CD14-positive monocyte (primary cell): ENCODE data around the gene HAND2. TPM values are rescaled to one million over a fixed set of nuclear protein-coding genes. Genes with fewer than 3 reads are reported as not detected.

Experiments used
- DNase-seq, 3 donors: peaks; one replicate each; pipeline ENCODE4 v3.0.0-alpha.2; 2011 to 2022
- H2AFZ ChIP-seq: 2 replicates; pipeline ENCODE4 v1.6.0; 2012; ENCODE audit warnings: mild to moderate bottlenecking, low read depth, low read length, inconsistent platforms; ENCODE audit not compliant: insufficient read depth, poor library complexity, severe bottlenecking
- H3K27ac ChIP-seq, 2 donors: 1 replicate in 1 of 2; 2 replicates in 1 of 2; pipeline ENCODE4 v1.5.1; 2012 to 2013; ENCODE audit warnings: low read length in 2 of 2, control low read depth in 1 of 2, inconsistent platforms in 1 of 2, low read depth in 1 of 2, mild to moderate bottlenecking in 1 of 2
- H3K27me3 ChIP-seq, 2 donors: one replicate each; pipeline versions ENCODE4 v1.6.0 to v1.6.1; 2011 to 2013; ENCODE audit warnings: low read length in 2 of 2; ENCODE audit not compliant: control insufficient read depth in 2 of 2, insufficient read depth in 2 of 2
- H3K36me3 ChIP-seq, 2 donors: replicated peaks in 1 of 2; 1 replicate in 1 of 2; 2 replicates in 1 of 2; pipeline versions ENCODE4 v1.5.1 to v1.6.1; 2012 to 2013; ENCODE audit warnings: low read length in 2 of 2, control low read depth in 1 of 2, inconsistent platforms in 1 of 2, mild to moderate bottlenecking in 1 of 2; ENCODE audit not compliant: insufficient read depth in 2 of 2, control insufficient read depth in 1 of 2
- H3K4me1 ChIP-seq, 2 donors: 1 replicate in 1 of 2; 2 replicates in 1 of 2; pipeline versions ENCODE4 v1.5.1 to v1.6.1; 2012 to 2013; ENCODE audit warnings: low read length in 2 of 2, control low read depth in 1 of 2, inconsistent platforms in 1 of 2, mild to moderate bottlenecking in 1 of 2, moderate library complexity in 1 of 2; ENCODE audit not compliant: insufficient read depth in 2 of 2, control insufficient read depth in 1 of 2
- H3K4me2 ChIP-seq: replicated peaks from 2 replicates; pipeline ENCODE3; 2012; ENCODE audit warnings: low read length, moderate library complexity, mild to moderate bottlenecking; ENCODE audit not compliant: poor library complexity, severe bottlenecking; ENCODE audit errors: extremely low read depth
- H3K4me3 ChIP-seq, 3 experiments: fragments of 200-600 bp in 1 of 3; sonication (generic) in 1 of 3; replicated peaks in 1 of 3; 1 replicate in 2 of 3; 2 replicates in 1 of 3; pipeline ENCODE4 v1.5.1; 2011 to 2013; ENCODE audit warnings: low read length in 3 of 3, mild to moderate bottlenecking in 3 of 3, control low read depth in 2 of 3, low read depth in 2 of 3, inconsistent platforms in 1 of 3, moderate library complexity in 1 of 3
- H3K79me2 ChIP-seq: 2 replicates; pipeline ENCODE4 v1.6.0; 2012; ENCODE audit warnings: mild to moderate bottlenecking, control low read depth, inconsistent platforms, low read length, moderate library complexity; ENCODE audit not compliant: insufficient read depth
- H3K9ac ChIP-seq: 2 replicates; pipeline ENCODE4 v1.6.0; 2017; ENCODE audit warnings: low read length, mild to moderate bottlenecking; ENCODE audit not compliant: insufficient read depth, poor library complexity, severe bottlenecking
- H3K9me3 ChIP-seq, 2 donors: replicated peaks in 1 of 2; 1 replicate in 1 of 2; 2 replicates in 1 of 2; pipeline versions ENCODE4 v1.5.1 to v1.6.1; 2012 to 2013; ENCODE audit warnings: low read length in 2 of 2, control low read depth in 1 of 2; ENCODE audit not compliant: control insufficient read depth in 1 of 2, insufficient read depth in 1 of 2
- H4K20me1 ChIP-seq: 2 replicates; pipeline ENCODE4 v1.6.0; 2012; ENCODE audit warnings: mild to moderate bottlenecking, low read length, control low read depth, moderate library complexity; ENCODE audit not compliant: insufficient read depth
- H3K27ac Mint-ChIP-seq, 7 donors: one replicate each; pipeline ENCODE4 v1.8.0; 2020; ENCODE audit warnings: mild to moderate bottlenecking in 7 of 7, mixed read lengths in 7 of 7, moderate library complexity in 6 of 7, inconsistent platforms in 2 of 7
- H3K27me3 Mint-ChIP-seq, 3 donors: one replicate each; pipeline ENCODE4 v1.8.0; 2021 to 2022; ENCODE audit warnings: low read depth in 3 of 3, mild to moderate bottlenecking in 3 of 3, mixed read lengths in 3 of 3, moderate library complexity in 3 of 3, inconsistent platforms in 1 of 3
- H3K36me3 Mint-ChIP-seq, 2 donors: one replicate each; pipeline ENCODE4 v1.8.0; 2020; ENCODE audit warnings: mixed read lengths in 2 of 2, inconsistent platforms in 1 of 2, mild to moderate bottlenecking in 1 of 2
- H3K4me1 Mint-ChIP-seq: one replicate; pipeline ENCODE4 v1.8.0; 2020; ENCODE audit warnings: mild to moderate bottlenecking, mixed read lengths
- H3K4me3 Mint-ChIP-seq, 2 donors: one replicate each; pipeline ENCODE4 v1.8.0; 2020; ENCODE audit warnings: mild to moderate bottlenecking in 2 of 2, mixed read lengths in 2 of 2, moderate library complexity in 1 of 2
- H3K9me3 Mint-ChIP-seq, 7 donors: one replicate each; pipeline ENCODE4 v1.8.0; 2020 to 2022; ENCODE audit warnings: mixed read lengths in 7 of 7, mild to moderate bottlenecking in 6 of 7, moderate library complexity in 6 of 7, inconsistent platforms in 2 of 7
- WGBS: methylation state at CpG from one replicate; pipeline ENCODE4 v1.1.5; 2013; ENCODE audit warnings: missing lambda C conversion rate; ENCODE audit not compliant: insufficient coverage; 5-methylcytosine and 5-hydroxymethylcytosine counted together
- intact Hi-C, 2 donors: fragments of 100-400 bp; cut with micrococcal nuclease; formaldehyde crosslinking; loops; one replicate each; pipeline versions ENCODE4 v1.15.0 to v1.15.1; 2023
- polyA plus RNA-seq, 3 donors: library from polyadenylated mRNA; depleted of rRNA in 1 of 3; unstranded in 2 of 3; stranded (reverse) in 1 of 3; fragments of 300-500 nt in 2 of 3; fragments of >200 nt in 1 of 3; fragmentation: Illumina TruSeq in 2 of 3; gene quantifications; 1 replicate in 2 of 3; 2 replicates in 1 of 3; pipeline ENCODE4 v1.2.3, GENCODE V29; 2012 to 2021
- TF ChIP-seq, protein P1 (sequence below): fragments of 200-600 bp; IDR thresholded peaks from one replicate; pipeline ENCODE4 v1.8.0; 2022; ENCODE audit warnings: antibody characterized with exemption, mild to moderate bottlenecking

Gene HAND2
- polyA plus RNA-seq, 3 donors: not detected

DNA sequence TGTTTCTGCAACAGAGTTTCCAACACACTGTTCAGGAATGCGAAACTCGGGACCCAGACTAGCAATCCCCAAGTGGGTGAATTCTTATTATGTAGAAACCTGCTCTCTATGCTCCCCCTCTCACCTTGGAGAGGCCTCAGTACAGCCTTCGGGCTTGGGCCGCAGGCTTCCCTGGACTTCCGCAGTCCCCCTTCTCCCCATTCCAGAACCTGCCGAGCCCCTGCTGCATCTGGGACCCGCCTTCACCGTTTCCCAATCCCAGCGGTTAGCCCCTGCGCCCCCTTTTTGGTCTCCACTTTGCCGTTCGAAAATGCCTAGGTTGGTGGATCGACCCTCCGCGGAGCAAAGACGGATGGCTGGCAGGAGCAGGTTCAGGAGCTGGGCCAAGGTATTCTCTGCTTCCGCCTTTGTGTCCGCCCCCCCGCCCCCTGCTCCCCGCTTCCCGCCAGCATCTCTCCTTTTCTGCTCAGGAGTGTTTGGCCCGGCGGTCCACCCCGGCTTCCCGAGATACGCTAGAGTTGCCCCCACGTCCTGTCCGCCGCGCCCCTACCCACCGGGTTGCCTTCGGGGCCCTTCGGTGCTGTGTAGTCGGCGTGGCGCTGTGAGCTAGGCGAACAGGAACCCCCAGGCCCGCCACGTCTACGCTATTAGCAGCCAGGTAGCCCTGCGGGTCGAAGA lies 11.5 kb downstream of the HAND2 start:
- peaks cover 0 to 77% of the 10 kb centered on the region in 2 donors for H3K9me3 ChIP-seq
- no peak overlapping the region for H3K4me2 ChIP-seq
- H2AFZ ChIP-seq: no peak overlapping the region
- H3K4me3 ChIP-seq: no peak overlapping the region
- H3K9me3 Mint-ChIP-seq: peaks cover 2 to 59% (median 36%) of the 10 kb centered on the region in 7 donors
- intact Hi-C loops: no loop called here
- no peak overlapping the region for H3K9ac ChIP-seq
- H4K20me1 ChIP-seq: no peaks in the 10 kb centered on the region
- peaks cover 28% of the 10 kb centered on the region for H3K4me1 Mint-ChIP-seq
- H3K4me3 Mint-ChIP-seq: peak overlapping the region in 1 of 2 donors; percentile 86
- H3K27ac ChIP-seq: no peak overlapping the region
- DNase-seq: no peak
- peaks cover 98 to 100% of the 10 kb centered on the region in 2 donors for H3K27me3 ChIP-seq
- H3K4me1 ChIP-seq: peaks cover 13% of the 10 kb centered on the region in 2 donors
- peaks cover 99 to 100% (median 99%) of the 10 kb centered on the region in 3 donors for H3K27me3 Mint-ChIP-seq
- WGBS: 6% methylated on average over 30 of the region's 42 CpGs
- H3K27ac Mint-ChIP-seq: no peak overlapping the region
- H3K79me2 ChIP-seq: no peaks in the 10 kb centered on the region
- no peaks in the 10 kb centered on the region for H3K36me3 ChIP-seq
- H3K36me3 Mint-ChIP-seq: peaks cover 13 to 27% of the 10 kb centered on the region in 2 donors
- TF ChIP-seq, protein P1, sequence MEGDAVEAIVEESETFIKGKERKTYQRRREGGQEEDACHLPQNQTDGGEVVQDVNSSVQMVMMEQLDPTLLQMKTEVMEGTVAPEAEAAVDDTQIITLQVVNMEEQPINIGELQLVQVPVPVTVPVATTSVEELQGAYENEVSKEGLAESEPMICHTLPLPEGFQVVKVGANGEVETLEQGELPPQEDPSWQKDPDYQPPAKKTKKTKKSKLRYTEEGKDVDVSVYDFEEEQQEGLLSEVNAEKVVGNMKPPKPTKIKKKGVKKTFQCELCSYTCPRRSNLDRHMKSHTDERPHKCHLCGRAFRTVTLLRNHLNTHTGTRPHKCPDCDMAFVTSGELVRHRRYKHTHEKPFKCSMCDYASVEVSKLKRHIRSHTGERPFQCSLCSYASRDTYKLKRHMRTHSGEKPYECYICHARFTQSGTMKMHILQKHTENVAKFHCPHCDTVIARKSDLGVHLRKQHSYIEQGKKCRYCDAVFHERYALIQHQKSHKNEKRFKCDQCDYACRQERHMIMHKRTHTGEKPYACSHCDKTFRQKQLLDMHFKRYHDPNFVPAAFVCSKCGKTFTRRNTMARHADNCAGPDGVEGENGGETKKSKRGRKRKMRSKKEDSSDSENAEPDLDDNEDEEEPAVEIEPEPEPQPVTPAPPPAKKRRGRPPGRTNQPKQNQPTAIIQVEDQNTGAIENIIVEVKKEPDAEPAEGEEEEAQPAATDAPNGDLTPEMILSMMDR: no peak

- DNase-seq: no peak
These were observed 12.1 kb downstream of the HAND2 start for GRCh38 chr4:173517781-173518424.

More at GRCh38 chr4:173517781-173518424, 12.1 kb downstream of the HAND2 start:
- H4K20me1 ChIP-seq: no peaks in the 10 kb centered on the region
- Mint-ChIP-seq H3K9me3 (peaks cover 2 to 54% (median 33%) of the 10 kb centered on the region in 7 donors), H3K4me1 (peaks cover 28% of the 10 kb centered on the region), H3K27me3 (peaks cover 99 to 100% (median 99%) of the 10 kb centered on the region in 3 donors), H3K27ac (no peak overlapping the region), H3K4me3 (peak overlapping the region in 1 of 2 donors; percentile 79), H3K36me3 (peaks cover 13 to 25% of the 10 kb centered on the region in 2 donors)
- H3K79me2 ChIP-seq: no peaks in the 10 kb centered on the region
- H3K36me3 ChIP-seq: no peaks in the 10 kb centered on the region
- H3K4me3 ChIP-seq: no peak overlapping the region
- H3K4me1 ChIP-seq: peaks cover 13% of the 10 kb centered on the region in 2 donors
- H3K9me3 ChIP-seq: peaks cover 0 to 70% of the 10 kb centered on the region in 2 donors
- H3K27ac ChIP-seq: no peak overlapping the region
- H3K27me3 ChIP-seq: peaks cover 98 to 100% of the 10 kb centered on the region in 2 donors
- H3K4me2 ChIP-seq: no peak overlapping the region
- H2AFZ ChIP-seq: no peak overlapping the region
- H3K9ac ChIP-seq: no peak overlapping the region
- intact Hi-C loops: no loop called here
- TF ChIP-seq, protein P1: no peak
- 12% methylated on average over 11 of the region's 24 CpGs for WGBS
